Left ventricle myocardium inferior (tissue), 1 donor: ENCODE measurements around the gene EYA2. TPM values are rescaled to one million over a fixed set of nuclear protein-coding genes. Genes with fewer than 3 reads are reported as not detected.

Experiments
- DNase-seq: peaks from one replicate; pipeline ENCODE4 v3.0.0-alpha.2; 2020
- H3K27ac ChIP-seq: fragments of 200-600 bp; replicated peaks from 2 replicates; pipeline ENCODE4 v1.8.0; 2021
- H3K27me3 ChIP-seq: fragments of 200-600 bp; 2 replicates; pipeline ENCODE4 v1.8.0; 2021; ENCODE audit warnings: low read depth
- H3K36me3 ChIP-seq: fragments of 200-600 bp; 2 replicates; pipeline ENCODE4 v1.8.0; 2021
- H3K4me1 ChIP-seq: fragments of 200-600 bp; 2 replicates; pipeline ENCODE4 v1.8.0; 2021
- H3K4me3 ChIP-seq: fragments of 200-600 bp; 2 replicates; pipeline ENCODE4 v1.8.0; 2021; ENCODE audit warnings: mild to moderate bottlenecking, moderate library complexity
- H3K9me3 ChIP-seq: fragments of 200-600 bp; replicated peaks from 2 replicates; pipeline ENCODE4 v1.8.0; 2021
- intact Hi-C: fragments of 100-400 bp; cut with micrococcal nuclease; formaldehyde crosslinking; loops from one replicate; pipeline ENCODE4 v1.11.0; 2022
- total RNA-seq: library from RNA; stranded (reverse); fragmentation: NEBNext Ultra II Directional; extraction: Animal tissue kit (Norgen Biotek cat#: 25700); gene quantifications from one replicate; pipeline ENCODE4 v1.2.1, GENCODE V29; 2021
- TF ChIP-seq, protein P1 (sequence below): fragments of 200-600 bp; IDR thresholded peaks from 2 replicates; pipeline ENCODE4 v1.8.0; 2021; ENCODE audit warnings: antibody characterized with exemption, mild to moderate bottlenecking, borderline replicate concordance
- donor health status: DM: no; HTN: yes; CAD: no; lungs with severe emphysema.

Gene EYA2
- total RNA-seq, 1 donor from 2014 or later, result 0.63 TPM

DNA sequence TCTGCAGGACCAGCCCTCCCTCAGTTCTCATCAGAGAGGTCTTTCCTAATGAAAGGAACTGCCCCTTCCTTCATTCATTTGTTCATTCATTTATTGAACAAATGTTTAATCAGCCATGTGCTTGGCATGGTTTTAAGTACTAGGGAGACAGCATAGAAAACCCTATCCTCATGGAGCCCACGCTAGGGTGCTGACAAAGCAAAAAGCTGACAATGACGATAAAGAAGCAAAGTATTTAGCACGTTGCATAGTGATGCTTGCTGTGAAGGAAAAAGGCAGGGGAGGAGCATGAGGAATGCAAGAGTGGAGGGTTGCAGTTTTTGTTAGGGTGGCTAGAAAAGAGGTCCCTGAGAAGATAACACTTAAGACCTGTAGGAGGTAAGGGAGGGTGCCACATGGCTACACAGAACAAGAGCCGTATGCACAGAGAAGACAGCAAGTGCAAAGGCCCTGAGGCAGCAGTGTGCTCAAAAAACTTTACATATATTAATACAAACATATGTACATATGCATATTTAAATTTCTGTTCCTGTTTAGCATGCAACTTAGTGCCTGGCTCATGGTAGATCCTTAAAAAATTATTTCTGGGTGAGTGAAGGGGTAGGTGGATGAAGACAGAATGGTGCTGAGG is 98.9 kb downstream of the EYA2 start:
- Histone ChIP-seq H3K36me3 (no peaks in the 10 kb centered on the region), H3K9me3 (no peaks in the 10 kb centered on the region), H3K27me3 (peaks cover 90% of the 10 kb centered on the region), H3K4me3 (no peak overlapping the region), H3K27ac (no peak overlapping the region), H3K4me1 (no peaks in the 10 kb centered on the region)
- intact Hi-C loops, result no loop called here
- no peak for DNase-seq
- TF ChIP-seq, protein P1, sequence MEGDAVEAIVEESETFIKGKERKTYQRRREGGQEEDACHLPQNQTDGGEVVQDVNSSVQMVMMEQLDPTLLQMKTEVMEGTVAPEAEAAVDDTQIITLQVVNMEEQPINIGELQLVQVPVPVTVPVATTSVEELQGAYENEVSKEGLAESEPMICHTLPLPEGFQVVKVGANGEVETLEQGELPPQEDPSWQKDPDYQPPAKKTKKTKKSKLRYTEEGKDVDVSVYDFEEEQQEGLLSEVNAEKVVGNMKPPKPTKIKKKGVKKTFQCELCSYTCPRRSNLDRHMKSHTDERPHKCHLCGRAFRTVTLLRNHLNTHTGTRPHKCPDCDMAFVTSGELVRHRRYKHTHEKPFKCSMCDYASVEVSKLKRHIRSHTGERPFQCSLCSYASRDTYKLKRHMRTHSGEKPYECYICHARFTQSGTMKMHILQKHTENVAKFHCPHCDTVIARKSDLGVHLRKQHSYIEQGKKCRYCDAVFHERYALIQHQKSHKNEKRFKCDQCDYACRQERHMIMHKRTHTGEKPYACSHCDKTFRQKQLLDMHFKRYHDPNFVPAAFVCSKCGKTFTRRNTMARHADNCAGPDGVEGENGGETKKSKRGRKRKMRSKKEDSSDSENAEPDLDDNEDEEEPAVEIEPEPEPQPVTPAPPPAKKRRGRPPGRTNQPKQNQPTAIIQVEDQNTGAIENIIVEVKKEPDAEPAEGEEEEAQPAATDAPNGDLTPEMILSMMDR, result no peak

DNA sequence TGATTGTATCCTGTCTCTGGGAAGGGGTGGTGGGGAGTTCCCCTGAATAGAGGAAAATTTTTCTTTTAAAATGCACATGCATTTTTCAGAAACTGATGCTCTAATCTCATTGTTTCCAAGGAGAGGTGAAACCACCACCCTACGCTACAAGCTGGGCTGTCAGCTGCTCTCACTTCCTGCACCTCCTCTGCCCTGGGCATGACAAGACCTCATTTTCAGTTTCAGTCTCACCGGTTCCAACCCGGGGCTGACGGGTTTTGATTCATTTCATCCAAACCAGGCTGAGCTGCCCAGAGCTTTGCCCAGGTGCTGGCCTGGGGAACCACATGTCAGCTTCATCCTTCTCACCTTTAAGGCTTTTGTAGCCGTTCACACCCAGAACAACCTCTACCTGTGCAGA is 99.7 kb downstream of the EYA2 start:
- H3K27me3 ChIP-seq, result peaks cover 90% of the 10 kb centered on the region
- intact Hi-C loops, result no loop called here
- no peak for DNase-seq
- no peaks in the 10 kb centered on the region for H3K4me1 ChIP-seq
- H3K27ac ChIP-seq, result no peak overlapping the region
- no peak overlapping the region for H3K4me3 ChIP-seq
- H3K9me3 ChIP-seq, result no peaks in the 10 kb centered on the region
- H3K36me3 ChIP-seq, result no peaks in the 10 kb centered on the region
- TF ChIP-seq, protein P1, result no peak

GRCh38 chr20:46995561-46996142 is 101.0 kb downstream of the EYA2 start:
- Histone ChIP-seq H3K4me1 (no peaks in the 10 kb centered on the region), H3K36me3 (no peaks in the 10 kb centered on the region), H3K27ac (no peak overlapping the region), H3K27me3 (peaks cover 94% of the 10 kb centered on the region), H3K4me3 (no peak overlapping the region), H3K9me3 (no peaks in the 10 kb centered on the region)
- no peak for DNase-seq
- TF ChIP-seq, protein P1, result no peak
- intact Hi-C loops, result no loop called here

- Histone ChIP-seq H3K4me3 (no peak overlapping the region), H3K9me3 (no peaks in the 10 kb centered on the region), H3K27me3 (peaks cover 94% of the 10 kb centered on the region), H3K4me1 (no peaks in the 10 kb centered on the region), H3K27ac (no peak overlapping the region), H3K36me3 (no peaks in the 10 kb centered on the region)
- intact Hi-C loops, result no loop called here
- DNase-seq, result no peak
- TF ChIP-seq, protein P1, result no peak
These were observed 102.5 kb downstream of the EYA2 start for GRCh38 chr20:46997187-46997586.

DNA sequence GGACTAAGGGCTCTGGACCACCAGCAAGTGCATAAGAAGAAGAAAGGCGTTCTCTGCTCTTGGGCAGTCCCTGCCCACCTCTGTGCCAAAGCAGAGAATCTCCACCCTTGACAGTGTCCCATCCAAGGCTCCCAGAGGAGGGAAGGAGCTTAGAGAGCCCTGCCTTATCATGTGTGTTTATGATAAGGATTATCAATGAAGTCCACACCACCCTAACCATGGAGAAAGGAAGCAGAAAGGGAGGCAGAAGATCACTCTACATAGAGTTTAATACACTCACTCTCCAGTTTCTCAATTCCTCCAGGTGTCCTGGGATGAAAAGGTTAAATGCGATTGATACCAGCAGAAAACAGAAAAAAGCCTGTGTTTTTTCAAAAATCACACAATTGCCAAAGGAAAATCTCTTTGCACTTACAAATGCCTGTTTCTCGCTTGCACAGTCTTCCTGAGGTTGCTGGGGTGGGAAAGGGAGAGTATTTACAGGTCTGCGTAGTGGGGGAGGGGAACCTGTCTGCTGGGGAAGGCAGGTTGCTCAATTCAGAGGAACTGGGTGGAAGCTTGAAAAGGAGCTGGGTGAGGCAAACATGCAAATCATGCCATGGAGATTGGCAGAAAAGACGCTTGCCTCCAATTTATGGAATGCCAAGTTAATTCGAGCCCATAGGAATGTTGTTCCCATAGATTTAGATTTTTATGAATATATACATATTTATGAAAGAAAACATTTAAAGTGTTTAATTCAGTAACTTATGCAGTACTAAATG is 104.0 kb downstream of the EYA2 start:
- Histone ChIP-seq H3K4me1 (no peaks in the 10 kb centered on the region), H3K27me3 (peaks cover 93% of the 10 kb centered on the region), H3K4me3 (no peak overlapping the region), H3K36me3 (no peaks in the 10 kb centered on the region), H3K9me3 (no peaks in the 10 kb centered on the region), H3K27ac (no peak overlapping the region)
- intact Hi-C loops, result no loop called here
- DNase-seq, result no peak
- TF ChIP-seq, protein P1, result no peak
